GM20431 (cell line): Measurements from ENCODE around the gene RAVER2.

Source experiments
- in situ Hi-C: fragments of 300-500 bp; cut with MseI, MboI; formaldehyde crosslinking; loops from one replicate; pipeline ENCODE4 v1.15.0; 2020; ENCODE audit warnings: low sequenced_read_pairs; ENCODE audit not compliant: unreplicated experiment

Gene RAVER2

GRCh38 chr1:64866689-64867088 lies 121.8 kb downstream of the RAVER2 start:
- in situ Hi-C loops: no loop called here

GRCh38 chr1:64867266-64867665 lies 122.4 kb downstream of the RAVER2 start:
- in situ Hi-C loops: no loop called here

- in situ Hi-C loops: no loop called here
These were observed 126.4 kb downstream of the RAVER2 start for GRCh38 chr1:64871256-64871655.

GRCh38 chr1:64872067-64872466 lies 127.2 kb downstream of the RAVER2 start:
- in situ Hi-C loops: no loop called here

- in situ Hi-C loops: no loop called here
These were observed 128.7 kb downstream of the RAVER2 start for GRCh38 chr1:64873576-64873975.

- in situ Hi-C loops: no loop called here
These were observed 129.8 kb downstream of the RAVER2 start for GRCh38 chr1:64874666-64875065.

- in situ Hi-C loops: no loop called here
These were observed 130.2 kb downstream of the RAVER2 start for GRCh38 chr1:64875101-64875500.

- in situ Hi-C loops: no loop called here
These were observed 130.7 kb downstream of the RAVER2 start for GRCh38 chr1:64875606-64876005.

GRCh38 chr1:64877151-64877550 lies 132.3 kb downstream of the RAVER2 start:
- in situ Hi-C loops: no loop called here

GRCh38 chr1:64877598-64877997 lies 132.7 kb downstream of the RAVER2 start:
- in situ Hi-C loops: no loop called here

- in situ Hi-C loops: no loop called here
These were observed 133.2 kb downstream of the RAVER2 start for GRCh38 chr1:64878090-64878489.

- in situ Hi-C loops: no loop called here
These were observed 134.2 kb downstream of the RAVER2 start for GRCh38 chr1:64878931-64879611.

GRCh38 chr1:64880449-64880848 lies 135.6 kb downstream of the RAVER2 start:
- in situ Hi-C loops: no loop called here

- in situ Hi-C loops: no loop called here
These were observed 136.4 kb downstream of the RAVER2 start for GRCh38 chr1:64881281-64881680.
